AG04450 (cell line): ENCODE data around the gene TRMT61B. TPM values are rescaled to one million over a fixed set of nuclear protein-coding genes. Genes with fewer than 3 reads are reported as not detected.

ENCODE experiments used
- CTCF ChIA-PET: fragments of 300-600, 350-600 bp; formaldehyde crosslinking; extraction: SDS; loops from one replicate; lab custom pipeline; 2022; ENCODE audit warnings: antibody characterized with exemption, inconsistent platforms; lab: Charles Lee
- POLR2A ChIA-PET: fragments of 350-600 bp; formaldehyde crosslinking; extraction: SDS; loops from one replicate; lab custom pipeline; 2021; ENCODE audit warnings: antibody characterized with exemption, inconsistent platforms; lab: Yijun Ruan, JAX
- DNase-seq: peaks from one replicate; pipeline ENCODE4 v3.0.0-alpha.2; 2011; ENCODE audit warnings: low read depth, low spot score
- H3K27ac ChIP-seq: one replicate; pipeline ENCODE4 v1.5.1; 2012; ENCODE audit warnings: low read depth, low read length, control low read depth
- H3K27me3 ChIP-seq: one replicate; pipeline ENCODE4 v1.6.0; 2012; ENCODE audit warnings: low read length; ENCODE audit not compliant: control insufficient read depth, insufficient read depth
- H3K4me3 ChIP-seq: 2 replicates; pipeline ENCODE4 v1.5.1; 2011; ENCODE audit warnings: mild to moderate bottlenecking, low read depth, low read length, control low read depth
- H3K9me3 ChIP-seq: 2 replicates; pipeline ENCODE4 v1.5.1; 2012; ENCODE audit warnings: low read length; ENCODE audit not compliant: control insufficient read depth, insufficient read depth
- polyA plus RNA-seq: library from polyadenylated mRNA; depleted of rRNA; stranded (reverse); fragments of >200 nt; gene quantifications from 2 replicates; pipeline ENCODE4 v1.2.3, GENCODE V29; 2011
- TF ChIP-seq, protein P1 (sequence below): IDR thresholded peaks from 2 replicates; pipeline ENCODE4 v1.5.1; 2011; ENCODE audit warnings: low read depth, low read length, control low read depth, inconsistent platforms

The TRMT61B gene
- polyA plus RNA-seq, 1 experiment = 16.8 TPM

GRCh38 chr2:28824870-28825269 lies 45.2 kb downstream of the TRMT61B start:
- Histone ChIP-seq H3K27ac (no peak overlapping the region), H3K4me3 (no peak overlapping the region), H3K9me3 (no peaks in the 10 kb centered on the region), H3K27me3 (no peaks in the 10 kb centered on the region)
- no peak for DNase-seq
- ChIA-PET CTCF (interaction anchor here (1.0 kb wide), 1 partner anchor 259 kb away, joined by 4 read pairs; no protein-coding TSS in a partner anchor), POLR2A (no interaction called here)
- TF ChIP-seq, protein P1, sequence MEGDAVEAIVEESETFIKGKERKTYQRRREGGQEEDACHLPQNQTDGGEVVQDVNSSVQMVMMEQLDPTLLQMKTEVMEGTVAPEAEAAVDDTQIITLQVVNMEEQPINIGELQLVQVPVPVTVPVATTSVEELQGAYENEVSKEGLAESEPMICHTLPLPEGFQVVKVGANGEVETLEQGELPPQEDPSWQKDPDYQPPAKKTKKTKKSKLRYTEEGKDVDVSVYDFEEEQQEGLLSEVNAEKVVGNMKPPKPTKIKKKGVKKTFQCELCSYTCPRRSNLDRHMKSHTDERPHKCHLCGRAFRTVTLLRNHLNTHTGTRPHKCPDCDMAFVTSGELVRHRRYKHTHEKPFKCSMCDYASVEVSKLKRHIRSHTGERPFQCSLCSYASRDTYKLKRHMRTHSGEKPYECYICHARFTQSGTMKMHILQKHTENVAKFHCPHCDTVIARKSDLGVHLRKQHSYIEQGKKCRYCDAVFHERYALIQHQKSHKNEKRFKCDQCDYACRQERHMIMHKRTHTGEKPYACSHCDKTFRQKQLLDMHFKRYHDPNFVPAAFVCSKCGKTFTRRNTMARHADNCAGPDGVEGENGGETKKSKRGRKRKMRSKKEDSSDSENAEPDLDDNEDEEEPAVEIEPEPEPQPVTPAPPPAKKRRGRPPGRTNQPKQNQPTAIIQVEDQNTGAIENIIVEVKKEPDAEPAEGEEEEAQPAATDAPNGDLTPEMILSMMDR = no peak

DNA sequence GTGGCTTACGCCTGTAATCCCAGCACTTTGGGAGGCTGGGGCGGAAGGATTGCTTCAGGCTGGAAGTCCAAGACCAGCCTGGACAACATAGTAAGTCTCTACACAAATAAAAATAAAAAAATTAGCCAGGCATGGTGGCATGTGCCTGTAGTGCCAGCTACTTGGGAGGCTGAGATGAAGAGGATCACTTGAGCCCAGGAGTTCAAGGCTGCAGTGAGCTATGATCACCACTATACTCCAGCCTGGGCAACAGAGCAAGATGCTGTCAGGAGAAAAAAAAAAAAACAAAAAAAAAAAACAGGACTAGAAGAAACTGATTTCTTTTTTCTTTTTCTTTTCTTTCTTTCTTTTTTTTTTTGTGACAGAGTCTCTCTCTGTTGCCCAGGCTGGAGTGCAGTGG lies 45.9 kb downstream of the TRMT61B start:
- TF ChIP-seq, protein P1 = no peak
- POLR2A ChIA-PET = interaction anchor here (0.7 kb wide), 1 partner anchor 14 kb away, joined by 6 read pairs; no protein-coding TSS in a partner anchor
- Histone ChIP-seq H3K27me3 (no peaks in the 10 kb centered on the region), H3K9me3 (no peaks in the 10 kb centered on the region), H3K4me3 (no peak overlapping the region), H3K27ac (no peak overlapping the region)
- DNase-seq = no peak
- CTCF ChIA-PET = no interaction called here

GRCh38 chr2:28822036-28822435 lies 48.1 kb downstream of the TRMT61B start:
- DNase-seq = no peak
- TF ChIP-seq, protein P1 = no peak
- ChIA-PET CTCF (interaction anchor here (0.8 to 2.4 kb wide), 6 partner anchors 10 to 255 kb away, joined by 3 to 9 read pairs (median 6); no protein-coding TSS in a partner anchor), POLR2A (no interaction called here)
- Histone ChIP-seq H3K9me3 (no peaks in the 10 kb centered on the region), H3K27ac (no peak overlapping the region), H3K4me3 (no peak overlapping the region), H3K27me3 (no peaks in the 10 kb centered on the region)

DNA sequence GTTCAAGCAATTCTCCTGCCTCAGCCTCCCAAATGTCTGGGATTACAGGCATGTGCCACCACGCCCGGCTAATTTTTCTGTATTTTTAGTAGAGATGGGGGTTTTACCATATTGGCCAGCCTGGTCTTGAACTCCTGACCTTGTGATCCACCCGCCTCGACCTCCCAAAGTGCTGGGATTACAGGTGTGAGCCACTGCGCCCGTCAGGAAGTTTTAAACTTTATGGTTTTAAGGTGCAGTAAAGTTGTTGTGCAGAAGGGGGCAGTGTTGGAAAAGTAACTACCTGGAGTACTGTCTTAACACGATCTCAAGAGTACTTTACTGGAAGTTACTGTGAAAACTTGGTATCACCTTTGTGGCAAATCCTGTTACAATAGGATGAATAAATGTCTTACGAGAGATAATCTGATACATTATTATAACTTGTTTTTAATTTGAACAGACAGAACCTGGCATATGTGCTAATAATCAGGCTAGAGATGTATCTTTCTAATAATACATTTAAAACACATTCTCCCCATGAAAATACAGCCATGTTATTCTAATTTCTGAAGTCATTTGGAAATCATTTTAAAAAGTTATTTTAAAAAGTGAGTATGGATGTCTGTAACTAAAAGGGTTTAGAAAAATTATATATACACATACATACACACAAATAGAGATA lies 48.7 kb downstream of the TRMT61B start:
- CTCF ChIA-PET = interaction anchor here (0.7 to 2.4 kb wide), 18 partner anchors 8 to 464 kb away, joined by 3 to 11 read pairs (median 5); partner anchors contain the start of gene TRMT61B
- Histone ChIP-seq H3K4me3 (no peak overlapping the region), H3K27me3 (no peaks in the 10 kb centered on the region), H3K27ac (no peak overlapping the region), H3K9me3 (no peaks in the 10 kb centered on the region)
- no peak for DNase-seq
- POLR2A ChIA-PET = no interaction called here
- TF ChIP-seq, protein P1 = peak; percentile 67

GRCh38 chr2:28818053-28818452 lies 52.1 kb downstream of the TRMT61B start:
- Histone ChIP-seq H3K27ac (no peak overlapping the region), H3K4me3 (no peak overlapping the region), H3K9me3 (no peaks in the 10 kb centered on the region), H3K27me3 (no peaks in the 10 kb centered on the region)
- TF ChIP-seq, protein P1 = no peak
- ChIA-PET CTCF (interaction anchor here (0.6 kb wide), 2 partner anchors 79 to 1253 kb away, joined by 3 read pairs; no protein-coding TSS in a partner anchor), POLR2A (no interaction called here)
- DNase-seq = no peak
